Stimulated activated CD8-positive, alpha-beta memory T cell treated with anti-CD3 and anti-CD28 coated beads, Interleukin-4, amount 100 ng/mL, for 24 hours (primary cell): ENCODE results near the gene HVCN1.

Source experiments
- DNase-seq: peaks from one replicate; pipeline ENCODE4 v3.0.0-alpha.2; 2020; ENCODE audit warnings: low read depth

The HVCN1 gene

DNA sequence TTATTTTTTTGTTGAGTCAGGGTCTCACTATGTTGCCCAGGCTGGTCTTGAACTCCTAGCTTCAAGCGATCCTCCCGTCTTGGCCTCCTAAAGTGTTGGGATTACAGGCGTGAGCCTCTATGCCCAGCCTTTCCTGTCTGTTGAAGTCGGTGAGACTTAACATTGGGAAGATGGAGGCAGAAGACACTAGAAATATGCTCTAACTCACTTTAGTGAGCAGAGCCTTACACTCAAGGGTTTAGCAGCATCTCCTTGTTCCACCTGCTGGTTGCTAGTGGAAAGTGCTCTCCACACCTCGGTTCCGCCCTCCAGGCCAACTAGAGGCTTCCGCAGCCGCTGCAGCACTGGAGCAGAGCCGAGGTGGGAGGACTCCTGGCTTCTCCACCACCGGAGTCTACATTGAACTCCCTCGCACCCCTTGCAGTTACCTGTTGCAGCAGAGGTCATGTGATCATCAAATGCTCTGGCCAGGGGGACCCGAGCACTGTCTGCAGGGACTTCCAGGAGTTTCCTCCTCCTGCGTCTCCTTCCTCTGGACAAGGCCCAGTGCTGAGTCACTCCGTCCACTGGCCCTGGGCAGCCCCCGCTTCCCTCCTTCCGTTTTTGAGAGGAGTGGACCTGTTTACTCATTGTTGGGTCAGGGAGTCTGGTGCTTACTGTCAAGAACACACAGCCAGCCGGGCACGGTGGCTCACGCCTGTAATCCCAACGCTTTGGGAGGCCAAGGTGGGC, 9.4 kb upstream of the HVCN1 start:
- DNase-seq, result peak; percentile 65

DNA sequence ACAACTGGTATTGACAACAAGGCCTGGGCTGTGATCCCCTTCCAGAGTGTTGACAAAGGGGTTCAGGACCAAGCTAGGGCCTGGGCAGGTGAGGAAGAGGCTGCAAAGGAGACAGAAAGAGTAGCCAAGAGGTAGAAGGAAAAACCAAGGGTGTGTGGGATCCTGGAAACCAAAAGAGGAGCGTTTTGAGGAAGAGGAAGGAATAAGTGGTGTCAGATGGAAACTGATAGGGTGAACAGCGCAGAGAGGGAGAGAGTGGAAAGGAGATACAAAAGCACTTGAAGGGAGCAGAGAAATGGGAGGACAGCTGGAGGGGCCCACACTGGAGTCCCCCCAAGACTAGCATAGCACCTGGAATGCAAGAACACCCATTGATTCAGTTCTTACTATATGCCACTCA, 8.3 kb upstream of the HVCN1 start:
- no peak for DNase-seq

DNA sequence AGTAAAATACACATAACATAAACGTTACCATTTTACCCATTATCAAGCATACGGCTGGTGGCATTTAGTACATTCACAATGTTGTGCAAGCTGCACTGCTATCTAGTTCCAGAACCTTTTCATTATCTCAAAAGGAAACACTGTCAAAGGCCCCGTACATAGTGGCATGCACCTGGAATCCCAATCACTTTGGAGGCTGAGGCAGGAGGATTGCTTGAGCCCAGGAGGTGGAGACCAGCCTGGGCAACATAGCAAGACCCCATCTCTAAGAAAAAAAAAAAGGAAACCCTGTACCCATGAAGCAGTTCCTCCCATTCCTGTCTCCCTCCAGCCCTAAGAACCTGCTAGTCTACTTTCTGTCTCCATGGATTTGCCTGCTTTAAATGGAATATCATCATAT, 7.4 kb upstream of the HVCN1 start:
- no peak for DNase-seq

DNA sequence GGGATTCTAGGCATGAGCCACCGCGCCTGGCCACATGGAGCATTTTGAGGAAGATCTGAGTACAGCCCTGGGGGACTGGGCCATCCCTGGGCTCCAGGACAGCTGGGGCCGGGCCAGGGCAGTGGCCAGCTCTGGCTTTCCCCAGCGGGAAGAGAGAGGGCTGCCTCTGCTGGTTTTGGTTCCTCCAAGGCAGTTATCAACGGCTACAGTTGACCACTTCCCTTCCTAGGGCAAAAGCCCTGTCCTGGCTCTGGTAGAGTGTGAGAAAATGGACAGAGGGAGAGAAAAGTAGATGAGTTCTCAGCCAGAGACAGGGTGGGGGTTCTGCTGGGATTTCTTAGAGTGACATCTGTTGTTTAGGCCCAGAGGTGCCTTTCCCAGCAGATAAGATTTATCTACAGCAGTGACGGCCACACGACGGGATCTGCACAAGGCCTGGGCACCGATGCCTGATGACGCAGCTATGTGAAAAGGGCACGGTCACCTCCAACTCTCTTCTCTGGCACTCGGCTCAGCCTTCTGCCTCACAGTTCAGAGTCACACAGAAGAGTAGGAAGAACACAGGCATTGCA, 5.5 kb upstream of the HVCN1 start:
- no peak for DNase-seq

DNA sequence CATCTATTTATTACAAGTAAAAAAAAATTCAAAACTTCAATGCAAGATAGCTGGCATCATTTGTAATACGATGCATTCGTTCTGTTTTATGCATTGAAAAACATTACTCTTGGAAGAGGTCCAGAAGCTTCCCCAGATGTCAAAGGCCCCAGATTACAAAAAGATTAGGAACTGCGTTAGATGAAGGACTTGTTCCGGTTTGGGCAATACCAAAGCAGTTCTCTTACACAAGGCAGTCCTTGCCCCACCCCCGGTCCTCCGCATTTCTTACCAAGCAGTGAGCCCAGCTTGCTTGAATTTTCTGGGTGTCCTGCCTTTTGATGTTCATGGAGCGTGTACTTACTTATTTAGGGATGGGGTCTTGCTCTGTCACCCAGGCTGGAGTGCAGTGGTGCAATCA, 4.8 kb upstream of the HVCN1 start:
- no peak for DNase-seq

DNA sequence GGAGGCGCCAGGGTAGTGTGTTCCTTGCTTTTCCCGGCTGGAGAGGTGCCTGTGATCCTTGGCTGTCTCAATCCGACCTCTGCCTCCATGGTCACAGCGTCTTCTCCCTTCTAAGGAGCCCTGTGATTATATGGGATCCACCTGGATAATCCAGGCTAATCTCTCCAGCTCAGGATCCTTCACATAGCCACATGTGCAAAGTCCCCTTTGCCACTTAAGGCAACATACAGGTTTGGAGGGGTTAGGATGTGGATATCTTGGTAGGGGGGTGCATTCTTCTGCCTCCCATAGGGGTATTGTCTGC, 1.2 kb upstream of the HVCN1 start:
- no peak for DNase-seq

DNA sequence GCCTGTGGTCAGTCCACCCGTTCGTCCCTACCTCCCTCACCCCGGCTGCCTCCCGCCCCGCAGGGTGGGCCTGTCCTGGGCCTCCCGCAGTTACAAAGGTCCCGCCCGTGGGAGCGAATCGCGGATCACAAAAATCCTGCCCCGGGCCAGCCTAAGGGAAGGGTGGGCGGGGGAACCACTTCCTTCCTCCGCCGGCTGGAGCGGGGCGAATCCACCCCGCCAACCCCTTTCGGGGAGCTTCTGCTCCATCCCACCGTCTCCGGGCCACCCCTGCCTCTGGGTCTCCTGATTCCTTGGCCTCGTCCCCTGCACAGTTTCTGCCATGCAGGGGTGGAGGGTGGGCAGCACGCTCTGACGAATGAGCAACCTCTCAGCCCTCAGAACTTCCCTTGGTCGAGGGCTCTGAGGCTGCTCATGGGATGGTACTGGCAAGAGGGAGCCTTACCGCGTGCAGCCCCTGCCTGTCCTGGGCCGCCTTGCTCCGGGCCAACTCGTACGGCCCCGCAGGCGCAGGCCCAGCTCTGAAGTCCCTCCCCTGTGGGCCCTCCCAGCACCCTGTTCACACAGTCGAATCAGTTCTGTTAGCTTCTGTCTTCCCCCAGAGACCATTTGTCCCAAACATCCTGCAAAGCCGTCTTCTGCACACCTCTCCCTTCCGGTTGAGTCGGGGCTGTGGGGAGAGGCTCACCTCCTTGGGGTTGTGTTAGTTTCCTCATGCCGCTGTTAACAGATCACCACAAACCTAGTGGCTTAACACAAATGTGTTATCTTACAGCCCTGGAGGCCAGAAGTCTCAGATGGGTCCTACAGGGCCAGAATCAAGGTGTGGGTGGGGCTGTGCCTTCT, 589 bp upstream of the HVCN1 start:
- DNase-seq, result peak; percentile 27

DNA sequence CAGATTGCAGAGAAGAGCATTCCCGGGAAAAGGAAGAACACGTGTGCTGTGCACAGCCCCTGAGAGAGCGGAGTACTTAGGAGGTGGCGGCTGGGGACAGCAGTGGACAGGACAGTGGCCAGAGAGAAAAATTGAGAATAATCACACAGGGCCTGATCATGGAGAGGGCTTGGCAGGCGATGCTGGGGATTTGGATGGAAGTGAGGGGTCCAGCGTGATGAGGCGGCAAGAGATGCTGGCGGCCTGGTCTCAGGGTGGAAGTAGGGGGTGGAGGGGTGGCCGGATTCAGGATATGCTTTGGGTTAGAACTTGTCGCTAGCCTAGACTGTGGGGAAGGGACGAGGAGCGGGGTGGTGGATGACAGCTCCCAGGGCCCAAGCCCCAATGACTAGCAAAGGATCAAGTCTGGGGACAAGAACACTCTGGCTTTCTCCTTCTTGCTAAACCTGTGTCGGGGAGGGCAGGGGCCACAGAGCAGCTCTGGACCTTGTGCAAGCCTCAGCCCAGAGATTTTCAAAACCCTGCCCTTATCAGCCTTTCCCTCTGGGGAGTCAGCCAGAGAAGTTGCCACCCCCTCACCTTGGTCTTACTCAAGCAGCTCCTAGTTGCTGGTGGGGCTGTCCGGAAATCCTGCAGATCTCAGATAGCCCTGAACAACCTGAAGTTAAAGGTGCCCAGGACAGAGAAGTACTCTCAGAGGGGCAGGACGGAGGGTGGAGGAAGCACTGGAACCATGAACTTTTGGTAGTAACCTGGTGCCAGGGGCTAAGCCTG, 1.3 kb downstream of the HVCN1 start:
- no peak for DNase-seq

DNA sequence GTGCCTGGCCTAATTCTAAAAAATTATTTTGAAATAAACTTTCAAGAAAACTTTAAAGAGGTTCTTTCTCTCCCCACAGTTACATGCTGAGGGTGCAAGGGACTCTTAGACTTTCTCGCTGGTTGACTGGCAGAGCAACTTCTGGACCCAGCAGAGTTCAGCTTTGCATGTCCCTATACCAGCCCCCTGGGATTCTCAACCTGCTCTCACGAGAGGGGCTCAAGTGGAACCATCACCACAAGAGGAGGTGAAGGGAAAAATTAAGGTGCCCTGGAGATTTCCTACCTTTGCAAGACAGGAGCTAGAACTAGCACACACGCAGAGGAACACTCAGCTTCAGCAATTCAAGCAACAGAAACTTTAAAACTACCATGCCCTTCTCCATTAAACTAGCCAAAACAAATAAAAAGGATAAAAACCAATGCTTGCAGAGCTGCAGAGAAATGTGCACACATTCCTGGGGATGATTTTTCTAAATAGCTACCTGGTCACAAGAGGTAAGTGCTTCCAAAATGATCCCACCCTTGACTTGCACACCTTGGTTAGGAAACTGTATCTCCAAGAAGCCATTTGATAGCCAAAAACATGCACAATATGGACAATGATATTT, 2.5 kb downstream of the HVCN1 start:
- DNase-seq, result no peak

DNA sequence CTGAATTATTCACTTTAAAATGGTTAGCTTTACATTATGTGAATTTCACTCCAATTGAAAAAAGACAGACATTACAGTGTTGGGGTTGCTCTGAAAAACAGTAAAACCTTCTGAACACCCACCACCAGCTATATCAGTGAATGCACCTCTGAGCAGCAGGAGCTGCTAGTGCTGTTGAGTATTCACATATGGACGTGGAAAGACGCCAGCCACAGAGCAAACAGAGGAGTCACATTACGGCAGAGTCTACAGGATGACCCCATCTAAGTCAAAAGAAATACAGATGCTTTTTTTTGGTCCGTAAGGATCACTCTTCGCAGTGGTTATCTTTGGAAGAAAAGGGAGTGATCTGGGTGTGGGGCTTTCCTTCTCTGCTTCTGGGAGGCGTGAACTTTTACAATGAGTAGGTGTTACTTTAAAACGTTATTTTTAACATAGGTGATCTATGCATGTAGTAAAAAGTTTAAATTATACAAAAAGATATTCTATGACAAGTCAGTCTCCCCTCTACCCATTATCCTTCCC, 4.5 kb downstream of the HVCN1 start:
- DNase-seq, result no peak

DNA sequence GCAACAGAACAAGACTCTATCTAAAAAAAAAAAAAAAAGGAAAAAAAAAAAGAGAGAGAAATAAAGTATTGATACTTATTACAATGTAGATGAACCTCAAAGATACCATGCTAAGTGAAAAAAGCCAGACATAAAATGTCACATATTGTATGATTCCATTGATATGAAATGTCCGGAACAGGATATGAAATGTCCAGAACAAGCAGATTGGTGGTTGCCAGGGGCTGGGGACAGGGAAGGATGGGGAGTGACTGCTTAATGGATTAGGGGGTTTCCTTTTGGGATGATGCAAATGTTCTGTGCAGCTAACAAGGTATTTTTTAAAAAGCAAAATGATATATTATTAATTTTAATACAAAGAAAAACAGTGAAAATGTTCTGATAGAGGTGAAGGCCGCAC, 5.0 kb downstream of the HVCN1 start:
- no peak for DNase-seq

DNA sequence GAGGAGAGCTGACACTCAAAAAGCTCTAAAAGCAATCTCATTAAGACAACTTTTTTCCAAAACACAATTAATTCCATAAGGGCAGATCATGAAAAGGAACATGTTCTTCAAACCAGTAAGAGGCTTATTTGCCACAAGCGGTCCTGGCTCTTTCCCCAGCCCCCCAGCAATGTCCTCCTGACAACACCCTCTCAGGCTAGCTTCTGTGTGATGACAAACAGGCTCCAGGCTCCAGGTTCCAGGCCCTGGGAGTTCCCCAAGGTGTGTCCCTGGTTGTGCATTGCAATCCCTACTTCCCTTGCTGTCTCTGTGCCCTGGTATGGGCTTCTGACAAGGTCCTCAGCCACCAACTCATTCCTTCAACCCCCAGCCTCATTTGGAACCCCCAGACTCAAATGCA, 8.9 kb downstream of the HVCN1 start:
- no peak for DNase-seq

DNA sequence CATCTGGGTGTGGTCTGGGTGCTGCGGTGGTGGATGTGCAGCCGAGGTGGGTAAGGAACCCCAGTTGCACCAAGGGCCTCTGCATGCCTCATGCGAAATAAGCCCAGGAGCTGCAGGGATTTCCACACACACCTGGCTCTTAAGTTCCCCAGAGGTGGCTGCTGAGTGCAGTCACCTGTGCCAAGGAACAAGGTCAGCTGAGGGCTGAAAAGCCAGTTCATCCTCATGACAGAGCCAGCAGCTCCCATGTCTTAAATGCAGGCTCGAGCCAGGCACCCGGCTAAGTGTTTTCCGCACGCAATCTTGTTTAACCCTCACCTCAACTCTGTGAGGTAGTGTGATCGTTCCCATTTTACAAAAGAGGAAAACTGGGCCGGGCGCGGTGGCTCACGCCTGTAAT, 9.7 kb downstream of the HVCN1 start:
- DNase-seq, result no peak

DNA sequence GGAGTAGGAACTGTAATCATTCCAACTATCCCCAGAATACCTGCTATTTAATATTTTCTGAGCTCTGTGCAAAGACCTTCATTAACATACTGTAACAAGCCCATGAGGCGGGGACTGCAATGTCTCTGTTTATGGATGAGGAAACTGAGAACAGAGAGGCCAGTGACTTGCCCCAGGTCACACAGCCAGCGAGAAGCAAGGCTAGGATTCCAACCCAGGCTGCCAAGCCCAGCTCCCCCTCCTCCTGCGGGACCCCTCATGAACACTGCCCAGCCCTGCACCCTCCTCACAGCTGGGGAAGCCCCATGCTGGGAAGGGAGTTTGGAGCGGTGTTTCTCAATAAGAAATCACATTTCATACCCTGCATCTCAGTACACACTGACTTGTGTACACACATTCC, 10.9 kb downstream of the HVCN1 start:
- DNase-seq, result no peak

DNA sequence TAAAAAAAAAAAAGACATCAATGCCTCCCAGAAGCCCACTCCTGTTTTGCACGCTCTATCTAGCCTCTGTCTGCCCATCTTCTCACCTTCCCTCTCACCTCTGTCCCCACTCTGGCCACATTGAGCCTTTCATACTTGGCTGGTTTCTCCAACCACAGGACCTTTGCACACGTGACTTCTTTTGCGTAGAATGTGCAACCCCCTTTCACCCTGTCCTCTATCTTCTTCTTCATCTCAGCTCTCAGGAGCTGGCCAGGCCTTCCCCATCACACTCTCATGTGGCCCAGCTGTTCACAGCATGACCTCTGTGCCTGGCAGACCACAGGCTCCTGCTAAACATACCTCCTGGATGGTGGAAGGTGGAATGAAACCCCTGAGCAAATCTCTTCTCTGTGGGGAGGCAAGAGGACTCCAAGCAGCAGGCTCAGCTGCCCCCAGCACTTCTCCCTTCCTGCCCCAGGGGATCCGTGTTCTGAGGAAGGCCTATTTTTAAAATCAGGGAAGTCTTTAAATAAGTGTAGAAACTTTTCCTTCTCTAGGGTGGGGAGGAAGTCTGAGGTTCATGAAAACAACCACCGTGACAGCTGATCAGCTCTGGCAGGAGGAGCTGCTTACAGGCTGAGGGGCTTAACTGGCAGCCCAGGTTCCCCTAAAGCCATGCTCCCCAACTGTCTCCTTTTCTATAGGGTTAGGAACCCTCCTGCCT, 11.6 kb downstream of the HVCN1 start:
- no peak for DNase-seq

DNA sequence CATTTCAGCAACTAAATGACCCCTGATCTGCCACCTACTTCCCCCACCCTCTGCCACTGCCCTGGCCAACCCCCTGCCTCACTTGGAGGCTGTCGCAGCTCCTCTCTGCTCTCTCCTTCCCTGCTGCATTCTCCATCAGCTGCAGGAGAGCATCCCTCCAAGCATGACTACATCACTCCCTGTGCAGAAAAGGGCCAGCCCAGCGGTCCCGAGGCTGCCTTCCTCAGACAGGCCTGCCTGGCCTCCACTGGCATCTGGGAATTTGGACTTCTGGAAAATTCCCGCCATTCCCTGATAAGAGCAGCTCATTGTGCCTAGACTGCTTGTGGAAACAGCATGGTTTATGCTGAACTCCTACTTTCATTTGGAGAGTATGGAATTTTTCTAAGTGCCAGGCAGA, 12.7 kb downstream of the HVCN1 start:
- DNase-seq, result no peak

DNA sequence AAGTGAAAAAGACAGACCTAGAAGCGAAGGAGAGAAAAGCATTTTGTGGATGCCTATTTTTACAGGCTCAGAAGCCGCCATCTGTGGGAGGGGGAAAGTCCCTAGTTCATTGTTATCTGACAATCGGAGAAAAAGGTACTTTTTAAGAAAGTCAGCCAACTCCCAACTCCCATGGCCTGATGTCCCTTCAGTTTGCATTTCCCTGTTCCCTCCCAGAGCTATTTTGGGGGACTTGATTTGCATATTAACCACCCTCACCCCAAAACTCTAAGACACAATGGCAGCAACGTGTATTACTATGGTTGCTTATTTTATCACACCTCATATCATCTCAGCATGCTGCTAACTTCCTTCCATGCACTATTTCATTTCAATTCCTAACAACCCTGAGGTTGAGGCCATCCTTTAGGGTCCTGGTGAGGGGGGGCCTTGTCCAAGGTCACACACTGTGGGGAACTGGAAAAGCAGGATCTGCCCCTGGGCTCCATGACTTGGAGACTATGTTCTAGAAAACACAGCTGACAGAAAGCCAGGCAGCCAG, 18.7 kb downstream of the HVCN1 start:
- peak; percentile 33 for DNase-seq

DNA sequence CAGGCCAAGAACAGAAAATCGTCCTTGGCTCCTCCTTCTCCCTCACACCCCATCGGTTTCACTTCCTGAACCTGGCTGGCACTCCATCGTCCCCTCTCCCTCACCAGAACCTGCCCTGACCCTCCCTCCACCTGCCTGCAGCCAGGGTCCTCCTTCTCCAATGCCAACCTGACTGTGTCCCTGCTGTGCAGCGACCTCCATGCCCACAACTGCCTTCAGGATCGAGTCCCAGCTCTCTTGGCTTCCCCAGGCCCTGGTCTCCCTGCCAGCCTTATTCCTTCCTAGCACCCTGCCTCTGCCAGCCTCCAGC, 19.8 kb downstream of the HVCN1 start:
- no peak for DNase-seq

DNA sequence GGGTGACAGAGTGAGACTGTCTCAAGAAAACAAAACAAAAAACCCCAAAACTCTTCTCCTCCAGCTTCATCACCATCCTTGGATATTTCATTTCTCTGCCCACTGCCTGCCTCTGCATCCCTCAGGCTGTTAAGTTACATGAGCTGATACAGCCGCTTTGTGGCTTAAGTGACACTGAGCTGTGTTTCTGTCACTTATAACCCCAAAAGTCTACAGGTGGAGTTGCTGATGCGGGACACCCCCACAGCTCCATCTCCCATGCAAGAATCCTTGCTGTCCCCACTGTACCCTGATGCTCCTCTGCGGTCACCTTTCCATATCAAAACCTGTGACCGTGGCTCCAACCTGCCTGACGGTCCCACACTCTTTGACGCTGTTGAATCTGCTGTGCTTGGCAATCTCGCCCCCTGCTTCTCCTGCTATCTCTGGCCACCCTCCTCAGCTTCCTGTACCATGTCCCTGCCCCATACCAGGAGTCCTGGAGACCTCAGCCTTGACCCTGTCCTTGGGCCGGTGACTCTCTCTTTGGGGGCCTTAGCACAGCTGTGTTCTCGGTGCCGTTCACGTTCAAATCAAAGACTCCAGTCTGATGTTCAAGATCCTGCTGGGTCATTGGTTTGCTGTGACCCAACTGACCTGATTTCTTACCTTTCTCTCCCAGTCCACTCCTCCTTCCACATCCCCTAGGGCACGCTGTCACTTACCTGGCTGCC, 20.3 kb downstream of the HVCN1 start:
- DNase-seq, result no peak

DNA sequence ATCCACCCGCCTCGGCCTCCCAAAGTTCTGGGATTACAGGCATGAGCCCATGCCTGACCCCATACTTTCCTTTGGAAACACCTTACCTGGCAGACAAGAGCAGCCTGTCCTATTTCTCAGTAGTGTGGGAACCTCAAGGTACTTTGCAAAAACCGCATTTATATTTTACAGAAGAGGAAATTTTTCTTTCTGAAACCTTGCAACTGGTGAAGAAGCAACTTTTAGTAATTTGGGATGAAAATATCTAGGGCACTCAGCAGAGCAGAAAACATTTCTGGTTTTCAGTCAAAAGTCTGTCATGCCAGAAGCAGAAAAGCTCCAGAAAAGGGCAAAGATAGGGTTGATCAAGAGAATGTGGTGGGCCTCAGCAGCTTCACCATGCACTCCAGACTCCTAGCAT, 21.2 kb downstream of the HVCN1 start:
- no peak for DNase-seq

DNA sequence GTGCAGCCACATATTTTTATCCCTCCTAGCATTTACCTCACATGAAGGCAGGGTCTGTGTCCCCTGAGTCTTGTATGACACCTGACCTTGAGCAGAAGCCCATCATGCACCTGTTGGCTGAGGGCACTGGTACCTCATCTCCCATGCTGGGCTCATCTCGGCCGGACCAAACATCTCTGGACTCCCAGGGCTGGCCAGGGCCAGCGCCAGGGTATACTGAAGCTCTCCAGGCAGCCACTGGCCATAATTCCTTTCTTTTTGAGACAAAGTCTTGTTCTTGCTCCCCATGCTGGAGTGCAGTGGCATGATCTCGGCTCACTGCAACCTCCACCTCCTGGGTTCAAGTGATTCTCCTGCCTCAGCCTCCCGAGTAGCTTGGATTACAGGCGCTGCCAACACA, 22.0 kb downstream of the HVCN1 start:
- no peak for DNase-seq
